ENCODE measurements around the gene MXD3. TPM values are rescaled to one million over a fixed set of nuclear protein-coding genes. Genes with fewer than 3 reads are reported as not detected.

Gene MXD3
- total and polyA plus RNA-seq, 2 of the 4 experiments (the other 2 are of a cell fraction), result 7.3 to 12.9 TPM

- no peak overlapping the region for H2BK120ac ChIP-seq (ENCODE audit: low read depth, low read length)
- no peak overlapping the region for H2BK20ac ChIP-seq (ENCODE audit: low read depth, low read length)
- H3K4me2 ChIP-seq (ENCODE audit: low read depth, low read length), result no peak overlapping the region
- H3K27ac ChIP-seq (ENCODE audit: insufficient read depth, low read length), result no peak overlapping the region
- DNase-seq, result no peak
- no peak overlapping the region for H3K18ac ChIP-seq (ENCODE audit: low read depth, low read length)
- no peak overlapping the region for H3K9ac ChIP-seq (ENCODE audit: low read depth, low read length)
- no peak overlapping the region for H3K56ac ChIP-seq (ENCODE audit: extremely low read depth, insufficient read depth, low read length)
- no peak overlapping the region for H2BK15ac ChIP-seq (ENCODE audit: low read depth, low read length)
- H3K4me1 ChIP-seq (ENCODE audit: control insufficient read depth, insufficient read depth, low read length), result peaks cover 6% of the 10 kb centered on the region
- H3K27me3 ChIP-seq (ENCODE audit: control insufficient read depth, insufficient read depth, low read length), result peaks cover 18% of the 10 kb centered on the region
- H2AK5ac ChIP-seq (ENCODE audit: low read depth, low read length), result no peak overlapping the region
- H3K9me3 ChIP-seq (ENCODE audit: control insufficient read depth, insufficient read depth, low read length), result peaks cover 2% of the 10 kb centered on the region; the same call in 1 of the 2 replicates
- H4K20me1 ChIP-seq (ENCODE audit: insufficient read depth, low read length), result no peaks in the 10 kb centered on the region; the same call in 1 of the 2 replicates
- no CpG with 5 or more reads among the region's 1 CpG for WGBS, 2 experiments (ENCODE audit: extremely low coverage in 2 of 2, insufficient read length in 1 of 2)
- no peak overlapping the region for H3K14ac ChIP-seq (replicated peaks; ENCODE audit: low read depth, low read length)
- no peak overlapping the region for H3K4me3 ChIP-seq (ENCODE audit: insufficient read depth, low read depth, low read length)
- dilution Hi-C loops (cut with HindIII; ENCODE audit: low sequenced_read_pairs, unreplicated experiment), result no loop called here
- no peak overlapping the region for H3K23ac ChIP-seq (ENCODE audit: low read depth, low read length)
- in situ Hi-C loops (cut with MboI; ENCODE audit: low sequenced_read_pairs), result no loop called here
- BruUV-seq (replicated peaks), result no TSS peak
- H4K91ac ChIP-seq (ENCODE audit: insufficient read depth, low read depth, low read length), result no peak overlapping the region
- no peak overlapping the region for H2BK5ac ChIP-seq (ENCODE audit: low read depth, low read length, poor library complexity, severe bottlenecking)
- H4K5ac ChIP-seq (ENCODE audit: low read depth, low read length), result no peak overlapping the region
- intact Hi-C loops (cut with micrococcal nuclease), result no loop called here
- TF ChIP-seq CHD1 (IDR thresholded peaks at IDR 0.05; ENCODE audit: low read depth, low read length) (no peak), POLR2A (IDR thresholded peaks at IDR 0.05; ENCODE audit: low read depth, low read length) (no peak)
- peaks cover 5% of the 10 kb centered on the region; the same call in 1 of the 2 replicates for H3K9me1 ChIP-seq (ENCODE audit: insufficient read depth, low read length)
- H2AFZ ChIP-seq (replicated peaks; ENCODE audit: low read length, poor library complexity), result no peak overlapping the region
- CTCF ChIA-PET, result interaction anchor here (0.6 to 1.2 kb wide), 2 partner anchors 28 to 120 kb away, joined by 5 to 10 read pairs; no protein-coding TSS in a partner anchor
- H3K79me1 ChIP-seq (ENCODE audit: low read depth in 1 of 2, low read length in 2 of 2), result peaks cover 11% of the 10 kb centered on the region in 2 experiments
- POLR2A ChIA-PET (ENCODE audit: unreplicated experiment), result no interaction called here
- no peak overlapping the region for H2AK9ac ChIP-seq (replicated peaks; ENCODE audit: low read depth, low read length, poor library complexity)
- ATAC-seq (ENCODE audit: low read depth), result no peak
- no peak overlapping the region for H3K4ac ChIP-seq (ENCODE audit: low read depth, low read length)
- no peaks in the 10 kb centered on the region for H3K36me3 ChIP-seq (ENCODE audit: control insufficient read depth, insufficient read depth, low read length)
- no peak overlapping the region for H4K8ac ChIP-seq (ENCODE audit: low read depth in 2 of 2, low read length in 2 of 2)
Observed at GRCh38 chr5:177355162-177355867, 43.6 kb upstream of the MXD3 start.
